Measurements from ENCODE around the gene DBNDD1.
"Not testable (repeated sequence)": the region's sequence is repeated elsewhere in the genome, so short reads cannot be mapped to it uniquely, and the experiment has no call there.

Gene DBNDD1, protein sequence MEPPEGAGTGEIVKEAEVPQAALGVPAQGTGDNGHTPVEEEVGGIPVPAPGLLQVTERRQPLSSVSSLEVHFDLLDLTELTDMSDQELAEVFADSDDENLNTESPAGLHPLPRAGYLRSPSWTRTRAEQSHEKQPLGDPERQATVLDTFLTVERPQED

DNA sequence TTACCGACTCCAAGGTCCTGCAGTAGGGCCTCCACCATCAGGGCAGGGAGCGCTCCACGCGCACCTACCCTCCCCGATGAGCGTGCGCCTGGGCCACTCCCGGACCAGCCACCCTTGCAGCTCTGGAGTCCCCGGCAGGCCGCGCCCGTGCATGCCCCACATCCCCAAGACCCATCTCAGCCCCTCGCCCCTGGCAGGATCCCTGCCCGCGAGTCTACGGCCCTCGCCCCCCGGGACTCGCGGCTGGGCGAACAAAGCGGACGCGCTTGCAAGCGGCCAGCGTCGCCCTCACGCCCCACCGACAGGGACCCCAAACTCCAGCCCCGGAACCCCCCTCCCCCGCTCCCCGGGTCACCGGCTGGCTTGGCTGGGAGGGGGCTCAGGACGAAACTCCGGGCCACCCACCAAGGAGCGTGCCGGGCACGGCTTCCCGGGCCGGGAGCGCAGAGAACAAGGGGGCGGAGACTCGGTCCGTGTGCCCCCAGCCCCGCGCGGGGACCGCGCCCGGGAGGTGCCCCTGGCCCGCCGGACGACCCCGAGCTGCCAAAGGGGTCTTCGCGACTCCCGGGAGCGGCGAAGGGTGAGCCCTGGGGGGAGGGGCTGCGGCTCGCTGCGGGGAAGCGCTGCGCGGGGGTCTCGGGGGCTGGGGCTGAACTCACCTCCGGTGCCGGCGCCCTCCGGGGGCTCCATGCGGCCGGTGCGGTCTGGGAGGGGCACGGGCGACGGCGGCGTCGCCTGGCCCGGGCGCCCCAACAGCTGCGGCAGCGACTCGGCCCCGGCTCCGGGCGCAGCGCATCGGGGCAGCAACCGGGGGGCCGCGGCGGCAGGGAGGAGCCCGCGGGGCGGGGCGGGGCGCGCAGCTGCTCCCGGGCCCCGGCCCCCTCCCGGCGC, at the start of gene DBNDD1:
Gene DBNDD1, minus strand, starts transcription at position 805 of the 891 bp plus-strand sequence. Its CDS starts 115 bp downstream, at position 690.
- no peak for DNase-seq

DNA sequence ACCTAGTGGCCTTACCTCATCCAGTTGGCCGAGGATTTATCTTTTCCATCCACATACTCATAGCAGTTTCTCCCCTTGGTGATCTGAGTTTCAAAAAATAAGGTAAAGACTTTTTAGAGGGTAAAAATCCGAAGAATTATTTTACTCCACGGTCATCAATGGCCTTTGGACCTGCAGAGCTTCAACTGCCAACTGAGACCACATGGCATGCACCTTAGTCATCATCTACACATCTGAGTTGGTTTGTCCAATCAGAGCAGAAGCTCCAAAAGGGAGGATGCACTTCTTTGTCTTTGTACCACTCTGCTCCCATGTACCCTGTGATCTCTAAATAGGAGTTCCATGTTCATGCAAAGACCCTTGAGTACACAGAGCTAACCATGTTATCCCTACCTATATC, 42.2 kb upstream of the DBNDD1 start:
- DNase-seq: no peak

GRCh38 chr16:90057738-90058173, 38.5 kb upstream of the DBNDD1 start:
- no peak for DNase-seq

- not testable (repeated sequence) for DNase-seq
These were observed 37.3 kb upstream of the DBNDD1 start for GRCh38 chr16:90056521-90056920.

- DNase-seq: no peak
These were observed 36.1 kb upstream of the DBNDD1 start for GRCh38 chr16:90055371-90055770.

DNA sequence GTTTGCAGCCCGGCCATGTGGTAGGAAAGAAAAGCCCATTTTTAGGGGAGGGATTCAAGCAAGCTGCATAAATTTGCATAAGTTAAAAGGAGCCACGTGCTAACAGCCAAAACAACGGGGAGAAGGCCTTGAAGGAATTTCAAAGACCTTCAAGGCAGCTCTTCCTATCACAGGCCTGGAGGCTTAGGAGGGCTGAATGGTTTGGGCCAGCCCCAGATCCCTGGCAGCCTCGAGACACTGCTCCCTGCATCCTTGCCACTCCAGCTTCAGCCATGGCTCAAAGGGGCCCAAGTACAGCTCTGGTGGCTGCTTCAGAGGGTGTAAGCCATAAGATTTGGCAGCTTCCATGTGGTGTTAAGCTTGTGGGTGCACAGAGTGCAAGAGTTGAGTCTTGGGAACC, 35.3 kb upstream of the DBNDD1 start:
- DNase-seq: no peak

DNA sequence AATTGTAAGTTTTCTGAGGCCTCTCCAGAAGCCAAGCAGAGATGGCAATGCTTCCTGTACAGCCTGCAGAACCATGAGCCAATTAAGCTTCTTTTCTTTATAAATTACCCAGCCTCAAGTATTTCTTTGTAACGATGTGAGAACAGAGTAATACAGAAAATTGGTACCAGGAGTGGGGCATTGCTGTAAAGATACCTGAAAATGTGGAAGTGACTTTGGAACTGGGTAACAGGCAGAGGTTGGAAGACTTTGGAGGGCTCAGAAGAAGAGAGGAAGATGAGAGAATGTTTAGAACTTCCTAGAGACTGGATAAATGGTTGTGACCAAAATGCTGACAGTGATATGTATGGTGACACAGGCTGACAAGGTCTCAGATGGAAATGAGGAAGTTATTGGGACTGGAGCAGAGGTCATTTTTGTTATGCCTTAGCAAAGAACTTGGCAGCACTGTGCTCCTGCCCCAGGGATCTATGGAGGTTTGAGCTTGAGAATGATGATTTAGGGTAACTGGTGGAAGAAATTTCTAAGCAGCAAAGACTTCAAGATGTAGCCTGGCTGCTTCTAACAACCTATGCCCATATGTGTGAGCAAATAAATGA, 34.7 kb upstream of the DBNDD1 start:
- DNase-seq: no peak

DNA sequence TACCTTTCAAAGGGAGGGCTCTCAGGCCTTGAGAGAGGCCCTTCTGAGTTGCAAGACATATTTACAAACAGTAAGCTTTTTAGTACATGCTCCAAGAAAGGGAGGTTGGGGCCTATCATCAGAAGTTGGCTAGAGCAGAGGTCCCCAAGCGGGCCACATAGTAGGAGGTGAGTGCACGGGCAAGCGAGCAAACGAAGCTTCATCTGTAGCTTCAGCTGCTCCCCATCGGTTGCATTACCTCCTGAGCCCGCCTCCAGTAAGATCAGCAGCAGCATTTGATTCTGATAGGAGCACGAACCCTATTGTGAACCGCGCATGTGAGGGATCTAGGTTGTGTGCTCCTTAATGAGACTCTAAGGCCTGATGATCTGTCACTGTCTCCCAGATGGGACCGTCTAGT, 31.7 kb upstream of the DBNDD1 start:
- no peak for DNase-seq

GRCh38 chr16:90048737-90049330, 29.6 kb upstream of the DBNDD1 start:
- no peak for DNase-seq

GRCh38 chr16:90048347-90048722, 29.1 kb upstream of the DBNDD1 start:
- DNase-seq: no peak

- DNase-seq: no peak
These were observed 28.6 kb upstream of the DBNDD1 start for GRCh38 chr16:90047714-90048346.

- DNase-seq: no peak
These were observed 27.9 kb upstream of the DBNDD1 start for GRCh38 chr16:90046971-90047713.

GRCh38 chr16:90046122-90046970, 27.1 kb upstream of the DBNDD1 start:
- DNase-seq: no peak

- DNase-seq: no peak
These were observed 24.9 kb upstream of the DBNDD1 start for GRCh38 chr16:90044111-90044551.

DNA sequence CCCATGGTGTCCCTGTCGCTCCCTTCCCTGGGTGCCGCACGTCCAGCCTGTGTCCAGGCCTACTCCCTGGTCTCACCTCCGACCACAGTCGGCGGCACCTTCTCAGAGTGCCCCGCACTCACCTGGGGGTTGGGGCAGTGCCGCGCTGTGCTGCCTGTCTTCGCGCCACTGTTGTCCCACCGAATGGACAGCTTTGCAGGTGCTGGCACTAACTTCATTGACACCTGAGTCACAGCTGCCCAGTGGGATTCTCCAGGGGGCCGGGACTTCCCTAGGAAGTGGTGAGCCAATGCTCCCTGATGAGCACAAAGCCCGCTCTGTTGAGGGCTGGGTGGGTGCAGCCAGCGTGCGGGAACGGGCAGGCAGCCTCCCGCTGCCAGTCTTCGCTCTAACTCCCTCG, 24.3 kb upstream of the DBNDD1 start:
- no peak for DNase-seq

GRCh38 chr16:90042946-90043514, 23.8 kb upstream of the DBNDD1 start:
- no peak for DNase-seq

DNA sequence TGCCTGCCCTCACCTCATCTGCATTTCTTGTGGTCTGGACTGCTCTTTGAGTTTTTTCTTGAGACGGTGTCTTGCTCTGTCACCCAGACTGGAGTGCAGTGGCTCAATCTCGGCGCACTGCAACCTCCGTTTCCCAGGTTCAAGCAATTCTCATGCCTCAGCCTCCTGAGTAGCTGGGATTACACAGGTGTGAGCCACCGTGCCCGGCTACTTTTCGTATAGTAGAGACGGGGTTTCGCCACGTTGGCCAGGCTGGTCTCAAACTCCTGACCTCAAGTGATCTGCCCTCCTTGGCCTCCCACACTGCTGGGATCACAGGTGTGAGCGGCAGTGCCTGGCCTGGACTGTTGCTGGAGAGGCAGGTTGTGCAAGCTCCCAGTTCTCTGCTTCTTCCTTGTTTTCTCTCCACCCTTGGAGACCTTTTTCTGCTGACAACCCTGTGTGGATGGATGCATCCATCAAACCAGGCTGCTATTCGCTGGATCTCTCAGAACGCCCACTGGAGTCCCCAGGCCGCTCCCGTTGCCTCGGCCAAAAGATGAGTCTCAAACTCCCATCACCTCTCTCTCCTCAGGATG, 22.7 kb upstream of the DBNDD1 start:
- no peak for DNase-seq

DNA sequence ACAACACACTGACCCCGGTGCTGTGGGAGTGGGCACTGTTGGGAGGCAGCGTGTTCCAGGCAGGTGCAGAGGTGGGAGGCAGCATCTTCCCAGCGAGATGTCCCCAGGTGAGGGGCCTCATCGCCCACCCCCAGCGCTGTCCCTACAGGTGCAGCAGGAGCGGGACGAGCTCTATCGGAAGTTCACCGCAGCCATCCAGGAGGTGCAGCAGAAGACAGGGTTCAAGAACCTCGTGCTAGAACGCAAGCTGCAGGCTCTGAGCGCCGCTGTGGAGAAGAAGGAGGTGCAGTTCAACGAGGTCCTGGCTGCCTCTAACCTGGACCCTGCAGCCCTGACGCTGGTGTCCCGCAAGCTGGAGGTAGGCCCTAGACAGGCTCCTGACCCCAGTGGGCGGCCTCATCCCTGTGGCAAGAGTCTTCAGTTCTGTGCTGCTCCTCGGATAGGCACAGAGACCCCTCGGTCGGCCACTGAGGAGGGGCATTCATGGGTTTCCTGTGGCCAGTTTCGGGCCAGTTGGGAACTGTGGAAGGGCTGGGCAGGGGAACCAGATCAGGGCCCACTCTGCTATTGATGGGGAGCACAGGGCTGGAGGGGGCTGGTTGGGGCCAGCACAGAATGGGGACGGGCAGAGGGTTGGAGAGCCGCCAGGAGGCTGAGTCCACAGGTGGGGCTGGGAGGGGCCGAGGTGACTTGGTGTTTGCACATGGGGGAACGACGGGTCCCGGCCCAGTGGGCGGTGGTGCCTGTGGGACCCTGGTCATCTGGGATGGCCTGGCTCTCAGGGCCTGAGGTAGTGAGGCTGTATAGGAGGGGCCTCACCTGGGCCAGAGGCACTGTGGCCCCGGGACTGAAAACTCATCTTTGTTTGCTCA, 21.1 kb upstream of the DBNDD1 start:
- DNase-seq: no peak

DNA sequence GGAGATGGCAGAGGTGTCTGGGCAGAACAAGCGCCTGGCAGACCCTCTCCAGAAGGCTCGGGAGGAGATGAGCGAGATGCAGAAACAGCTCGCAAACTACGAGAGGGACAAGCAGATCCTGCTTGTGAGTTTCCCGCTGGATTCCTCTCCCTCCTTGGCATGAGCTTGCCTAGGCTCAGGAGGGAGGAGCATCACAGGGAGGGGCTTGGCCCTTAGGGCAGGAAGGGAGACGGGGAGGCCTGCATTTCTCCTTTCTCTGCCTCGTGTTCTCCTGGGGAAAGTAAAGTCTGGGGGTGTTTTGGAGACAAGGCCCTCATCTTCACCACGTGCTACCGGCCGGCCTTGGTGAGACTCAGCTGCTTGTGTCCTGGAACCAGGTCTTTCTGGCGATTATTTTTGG, 18.0 kb upstream of the DBNDD1 start:
- no peak for DNase-seq

DNA sequence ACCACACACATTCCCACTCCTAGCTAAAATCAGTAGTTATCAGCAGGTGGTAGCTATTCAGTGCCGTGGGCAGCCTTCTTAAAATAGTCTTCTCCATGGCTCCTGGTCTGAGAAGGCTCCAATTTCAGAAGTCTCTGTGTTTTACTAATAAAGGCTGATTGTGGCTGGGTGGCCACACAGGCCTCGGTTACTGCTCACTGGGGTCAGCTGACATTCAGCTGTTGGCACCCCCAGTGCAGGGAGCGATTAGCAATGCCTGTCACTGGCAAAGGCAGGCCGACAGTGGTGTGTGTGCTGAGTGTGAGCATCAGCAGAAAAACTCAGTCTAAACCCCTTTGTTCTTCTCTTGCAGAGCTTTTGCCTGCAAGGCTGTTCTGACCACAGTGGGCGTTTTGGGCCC, 16.6 kb upstream of the DBNDD1 start:
- no peak for DNase-seq

Data from SIG-M5 (cell line).